HG02938 (cell line): ENCODE data around the gene CCRL2.
"Not testable (repeated sequence)": the region's sequence is repeated elsewhere in the genome, so short reads cannot be mapped to it uniquely, and the experiment has no call there.

Experiments used
- ATAC-seq: cut with Tn5 transposase; IDR thresholded peaks from one replicate; pipeline ENCODE4 v1.9.1; 2021; ENCODE audit warnings: mild to moderate bottlenecking, moderate library complexity; ENCODE audit not compliant: unreplicated experiment

The CCRL2 gene

GRCh38 chr3:46401579-46401978 is 5.5 kb upstream of the CCRL2 start:
- ATAC-seq = no peak

- not testable (repeated sequence) for ATAC-seq
Observed at GRCh38 chr3:46402902-46403301, 4.2 kb upstream of the CCRL2 start.

- no peak for ATAC-seq
Observed at GRCh38 chr3:46405301-46406019, 1.6 kb upstream of the CCRL2 start.

GRCh38 chr3:46406443-46406787 is 644 bp upstream of the CCRL2 start:
- no peak for ATAC-seq

GRCh38 chr3:46407970-46408369 is 911 bp downstream of the CCRL2 start:
- ATAC-seq = no peak

- ATAC-seq = no peak
Observed at GRCh38 chr3:46408853-46409252, 1.8 kb downstream of the CCRL2 start.

- ATAC-seq = no peak
Observed at GRCh38 chr3:46409739-46410489, 2.9 kb downstream of the CCRL2 start.

GRCh38 chr3:46410669-46411068 is 3.6 kb downstream of the CCRL2 start:
- ATAC-seq = no peak

GRCh38 chr3:46411271-46411670 is 4.2 kb downstream of the CCRL2 start:
- ATAC-seq = no peak

- ATAC-seq = no peak
Observed at GRCh38 chr3:46412786-46413298, 5.8 kb downstream of the CCRL2 start.

- no peak for ATAC-seq
Observed at GRCh38 chr3:46413951-46414350, 6.9 kb downstream of the CCRL2 start.

- ATAC-seq = no peak
Observed at GRCh38 chr3:46414739-46415138, 7.7 kb downstream of the CCRL2 start.

GRCh38 chr3:46416125-46416810 is 9.2 kb downstream of the CCRL2 start:
- no peak for ATAC-seq

GRCh38 chr3:46416811-46417510 is 9.9 kb downstream of the CCRL2 start:
- no peak for ATAC-seq

GRCh38 chr3:46417841-46418611 is 11.0 kb downstream of the CCRL2 start:
- no peak for ATAC-seq

- no peak for ATAC-seq
Observed at GRCh38 chr3:46419816-46420215, 12.8 kb downstream of the CCRL2 start.

GRCh38 chr3:46420931-46421330 is 13.9 kb downstream of the CCRL2 start:
- no peak for ATAC-seq

- ATAC-seq = no peak
Observed at GRCh38 chr3:46422617-46423016, 15.6 kb downstream of the CCRL2 start.

GRCh38 chr3:46423588-46423987 is 16.5 kb downstream of the CCRL2 start:
- ATAC-seq = no peak

GRCh38 chr3:46426476-46426875 is 19.4 kb downstream of the CCRL2 start:
- ATAC-seq = not testable (repeated sequence)
